ENCODE results near the gene NIPAL3. TPM values are rescaled to one million over a fixed set of nuclear protein-coding genes. Genes with fewer than 3 reads are reported as not detected.

Gene NIPAL3
- total RNA-seq, 1 donor from 2014 or later = 31.8 TPM

Other genes starting within 250 kb of the NIPAL3 start
- 2.8 TPM for gene IFNLR1, start 228.5 kb upstream of the NIPAL3 start, total RNA-seq
- gene GRHL3, start 96.4 kb upstream of the NIPAL3 start, total RNA-seq = not detected
- 5.6 TPM for gene STPG1, start 2.0 kb upstream of the NIPAL3 start, total RNA-seq
- gene RCAN3, start 87.0 kb downstream of the NIPAL3 start, total RNA-seq = 6.5 TPM
- 0.27 TPM for gene NCMAP, start 140.3 kb downstream of the NIPAL3 start, total RNA-seq
- gene SRRM1, start 227.5 kb downstream of the NIPAL3 start, total RNA-seq = 50.4 TPM